ENCODE measurements around the gene ATXN2. TPM values are rescaled to one million over a fixed set of nuclear protein-coding genes. Genes with fewer than 3 reads are reported as not detected.

The ATXN2 gene
- total RNA-seq, 1 experiment from 2014 or later, result 78.5 TPM

DNA sequence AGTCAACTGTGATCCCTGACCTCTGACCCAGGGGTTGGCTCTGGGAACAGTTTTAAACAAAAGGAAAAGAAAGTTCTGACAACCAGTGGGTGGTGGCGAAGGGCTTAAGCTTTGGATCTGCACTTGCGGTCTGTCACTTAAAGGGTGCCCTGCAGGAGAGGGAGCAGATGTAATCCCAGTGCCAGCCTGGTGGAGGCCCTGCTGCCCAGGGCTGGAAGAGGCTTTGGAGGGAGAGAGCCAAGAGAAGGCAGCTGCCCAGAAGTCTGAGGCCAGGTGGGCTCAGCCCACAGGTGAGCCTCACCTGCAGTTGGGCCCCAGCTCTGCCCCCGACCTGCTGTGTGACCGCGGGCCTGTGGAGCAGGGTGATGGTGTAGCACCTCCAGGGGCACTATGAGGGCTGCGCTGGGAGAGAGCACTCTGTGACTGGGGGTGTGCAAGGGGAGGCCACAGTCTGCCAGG lies 174.3 kb downstream of the ATXN2 start:
- H3K36me3 ChIP-seq (ENCODE audit: control insufficient read depth, insufficient read depth, low read length), result no peaks in the 10 kb centered on the region
- no peaks in the 10 kb centered on the region for H3K27me3 Mint-ChIP-seq (ENCODE audit: insufficient read depth, unreplicated experiment)
- peak overlapping the region; percentile 39 for H3K27ac Mint-ChIP-seq (ENCODE audit: unreplicated experiment)

GRCh38 chr12:111424189-111424792 lies 174.8 kb downstream of the ATXN2 start:
- no peak overlapping the region for H3K4me3 Mint-ChIP-seq (ENCODE audit: unreplicated experiment)
- H3K27me3 ChIP-seq (replicated peaks; ENCODE audit: control insufficient read depth, insufficient read depth, low read length), result no peaks in the 10 kb centered on the region
- intact Hi-C loops (cut with micrococcal nuclease; ENCODE audit: unreplicated experiment), result no loop called here
- peaks cover 33% of the 10 kb centered on the region for H3K36me3 Mint-ChIP-seq (ENCODE audit: insufficient read depth, unreplicated experiment)
- H3K36me3 ChIP-seq (ENCODE audit: control insufficient read depth, insufficient read depth, low read length), result no peaks in the 10 kb centered on the region
- no peaks in the 10 kb centered on the region for H3K4me1 ChIP-seq
- TF ChIP-seq, protein P1, sequence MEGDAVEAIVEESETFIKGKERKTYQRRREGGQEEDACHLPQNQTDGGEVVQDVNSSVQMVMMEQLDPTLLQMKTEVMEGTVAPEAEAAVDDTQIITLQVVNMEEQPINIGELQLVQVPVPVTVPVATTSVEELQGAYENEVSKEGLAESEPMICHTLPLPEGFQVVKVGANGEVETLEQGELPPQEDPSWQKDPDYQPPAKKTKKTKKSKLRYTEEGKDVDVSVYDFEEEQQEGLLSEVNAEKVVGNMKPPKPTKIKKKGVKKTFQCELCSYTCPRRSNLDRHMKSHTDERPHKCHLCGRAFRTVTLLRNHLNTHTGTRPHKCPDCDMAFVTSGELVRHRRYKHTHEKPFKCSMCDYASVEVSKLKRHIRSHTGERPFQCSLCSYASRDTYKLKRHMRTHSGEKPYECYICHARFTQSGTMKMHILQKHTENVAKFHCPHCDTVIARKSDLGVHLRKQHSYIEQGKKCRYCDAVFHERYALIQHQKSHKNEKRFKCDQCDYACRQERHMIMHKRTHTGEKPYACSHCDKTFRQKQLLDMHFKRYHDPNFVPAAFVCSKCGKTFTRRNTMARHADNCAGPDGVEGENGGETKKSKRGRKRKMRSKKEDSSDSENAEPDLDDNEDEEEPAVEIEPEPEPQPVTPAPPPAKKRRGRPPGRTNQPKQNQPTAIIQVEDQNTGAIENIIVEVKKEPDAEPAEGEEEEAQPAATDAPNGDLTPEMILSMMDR (IDR thresholded peaks at IDR 0.05; ENCODE audit: insufficient read depth in 1 of 2, low read depth in 1 of 2, low read length in 1 of 2, severe bottlenecking in 1 of 2, unreplicated experiment in 1 of 2), result no peak
- H3K9me3 ChIP-seq, result no peaks in the 10 kb centered on the region
- peak in 1 of 2 experiments; percentile 19 for DNase-seq
- H3K27ac Mint-ChIP-seq (ENCODE audit: unreplicated experiment), result peak overlapping the region; percentile 39
- peaks cover 7% of the 10 kb centered on the region for H3K4me1 Mint-ChIP-seq (ENCODE audit: low read depth, unreplicated experiment)
- ChIA-PET CTCF (no interaction called here), POLR2A (no interaction called here)
- H3K27me3 Mint-ChIP-seq (ENCODE audit: insufficient read depth, unreplicated experiment), result no peaks in the 10 kb centered on the region
- no peak overlapping the region for H3K4me3 ChIP-seq (ENCODE audit: low read depth, low read length)
- BruUV-seq (replicated peaks), result no TSS peak
- no peaks in the 10 kb centered on the region for H3K9me3 Mint-ChIP-seq (ENCODE audit: unreplicated experiment)

More for the DNA sequence above, 174.3 kb downstream of the ATXN2 start:
- CTCF ChIA-PET, result no interaction called here
- no peak for DNase-seq
- POLR2A ChIA-PET, result no interaction called here
- TF ChIP-seq, protein P1 (IDR thresholded peaks at IDR 0.05; ENCODE audit: insufficient read depth in 1 of 2, low read depth in 1 of 2, low read length in 1 of 2, severe bottlenecking in 1 of 2, unreplicated experiment in 1 of 2), result peak in 1 of 2 experiments; percentile 6
- Mint-ChIP-seq H3K4me3 (ENCODE audit: unreplicated experiment) (no peak overlapping the region), H3K9me3 (ENCODE audit: unreplicated experiment) (no peaks in the 10 kb centered on the region), H3K36me3 (ENCODE audit: insufficient read depth, unreplicated experiment) (peaks cover 29% of the 10 kb centered on the region), H3K4me1 (ENCODE audit: low read depth, unreplicated experiment) (peaks cover 7% of the 10 kb centered on the region)
- Histone ChIP-seq H3K4me3 (ENCODE audit: low read depth, low read length) (no peak overlapping the region), H3K4me1 (no peaks in the 10 kb centered on the region), H3K27me3 (replicated peaks; ENCODE audit: control insufficient read depth, insufficient read depth, low read length) (no peaks in the 10 kb centered on the region), H3K9me3 (no peaks in the 10 kb centered on the region)
- intact Hi-C loops (cut with micrococcal nuclease; ENCODE audit: unreplicated experiment), result no loop called here
- no TSS peak for BruUV-seq (replicated peaks)

DNA sequence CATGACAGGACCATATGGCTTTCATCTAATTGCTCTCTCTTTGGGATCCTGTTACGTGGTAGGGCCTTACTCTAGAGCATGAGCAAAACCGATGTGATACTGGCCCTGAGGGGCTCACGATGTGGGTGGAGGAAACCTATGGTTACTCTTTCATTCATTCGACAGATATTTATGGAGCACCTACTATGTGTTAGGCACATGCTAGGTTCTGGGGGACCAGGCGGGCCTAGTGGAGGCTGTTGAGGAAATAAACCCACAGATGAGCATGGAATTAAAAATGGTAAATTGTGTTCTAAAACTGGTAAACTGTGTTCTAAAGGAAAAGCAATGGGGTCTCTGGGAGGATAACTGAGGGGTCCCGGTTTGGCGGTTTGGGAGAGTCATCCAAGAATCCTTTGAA lies 178.6 kb downstream of the ATXN2 start:
- no peaks in the 10 kb centered on the region for H3K27me3 Mint-ChIP-seq (ENCODE audit: insufficient read depth, unreplicated experiment)
- BruUV-seq (replicated peaks), result no TSS peak
- peaks cover 7% of the 10 kb centered on the region for H3K4me1 Mint-ChIP-seq (ENCODE audit: low read depth, unreplicated experiment)
- TF ChIP-seq, protein P1 (IDR thresholded peaks at IDR 0.05; ENCODE audit: insufficient read depth in 1 of 2, low read depth in 1 of 2, low read length in 1 of 2, severe bottlenecking in 1 of 2, unreplicated experiment in 1 of 2), result no peak
- H3K9me3 Mint-ChIP-seq (ENCODE audit: unreplicated experiment), result no peaks in the 10 kb centered on the region
- H3K4me1 ChIP-seq, result no peaks in the 10 kb centered on the region
- H3K27ac Mint-ChIP-seq (ENCODE audit: unreplicated experiment), result no peak overlapping the region
- no peak for DNase-seq
- peaks cover 20% of the 10 kb centered on the region for H3K36me3 Mint-ChIP-seq (ENCODE audit: insufficient read depth, unreplicated experiment)
- no peaks in the 10 kb centered on the region for H3K27me3 ChIP-seq (replicated peaks; ENCODE audit: control insufficient read depth, insufficient read depth, low read length)
- H3K4me3 ChIP-seq (ENCODE audit: low read depth, low read length), result no peak overlapping the region
- no peaks in the 10 kb centered on the region for H3K9me3 ChIP-seq
- POLR2A ChIA-PET, result no interaction called here
- CTCF ChIA-PET, result no interaction called here
- no peaks in the 10 kb centered on the region for H3K36me3 ChIP-seq (ENCODE audit: control insufficient read depth, insufficient read depth, low read length)
- intact Hi-C loops (cut with micrococcal nuclease; ENCODE audit: unreplicated experiment), result no loop called here
- H3K4me3 Mint-ChIP-seq (ENCODE audit: unreplicated experiment), result no peak overlapping the region
